IMR-90 (cell line): ENCODE data around the gene DNAH17. TPM values are rescaled to one million over a fixed set of nuclear protein-coding genes. Genes with fewer than 3 reads are reported as not detected.

Source experiments
- ATAC-seq: fragments of 200-7000 bp; cut with Tn5 transposase; 2 replicates; pipeline ENCODE4 v1.9.1; 2020; ENCODE audit warnings: low read depth, mild to moderate bottlenecking, moderate library complexity
- BruUV-seq: library from RNA; stranded (reverse); fragments of 400-500 nt; replicated peaks from 2 replicates; lab custom pipeline; 2021; lab: Mats Ljungman, UMichigan
- CTCF ChIA-PET: fragments of 300-600 bp; formaldehyde crosslinking; extraction: SDS; loops from one replicate; lab custom pipeline; 2021; ENCODE audit warnings: antibody characterized with exemption; lab: Yijun Ruan, JAX
- POLR2A ChIA-PET: fragments of 300-600 bp; sonication (Branson Sonifier 250); formaldehyde crosslinking; loops from one replicate; lab custom pipeline; 2022; ENCODE audit warnings: antibody characterized with exemption; ENCODE audit not compliant: unreplicated experiment; lab: Charles Lee
- DNase-seq: peaks from one replicate; pipeline ENCODE4 v3.0.0; 2013
- H2AFZ ChIP-seq: replicated peaks from 2 replicates; pipeline ENCODE3; 2013; ENCODE audit warnings: low read length, mild to moderate bottlenecking; ENCODE audit not compliant: poor library complexity
- H2AK5ac ChIP-seq: 2 replicates; pipeline ENCODE4 v1.6.1; 2013; ENCODE audit warnings: low read depth, low read length, inconsistent platforms
- H2AK9ac ChIP-seq: replicated peaks from 2 replicates; pipeline ENCODE3; 2013; ENCODE audit warnings: mild to moderate bottlenecking, low read depth, low read length, moderate library complexity; ENCODE audit not compliant: poor library complexity
- H2BK120ac ChIP-seq: 2 replicates; pipeline ENCODE4 v1.6.1; 2013; ENCODE audit warnings: low read depth, low read length, inconsistent platforms
- H2BK15ac ChIP-seq: 3 replicates; pipeline ENCODE4 v1.6.1; 2013; ENCODE audit warnings: low read depth, low read length, inconsistent platforms
- H2BK20ac ChIP-seq: 2 replicates; pipeline ENCODE4 v1.6.1; 2013; ENCODE audit warnings: low read depth, mild to moderate bottlenecking, inconsistent platforms, low read length, moderate library complexity
- H2BK5ac ChIP-seq: 2 replicates; pipeline ENCODE4 v1.6.1; 2013; ENCODE audit warnings: mild to moderate bottlenecking, low read depth, low read length, inconsistent platforms; ENCODE audit not compliant: poor library complexity, severe bottlenecking
- H3K14ac ChIP-seq: replicated peaks from 2 replicates; pipeline ENCODE4 v1.6.1; 2013; ENCODE audit warnings: low read depth, low read length, inconsistent platforms
- H3K18ac ChIP-seq: 2 replicates; pipeline ENCODE4 v1.6.1; 2013; ENCODE audit warnings: low read depth, low read length, control low read depth
- H3K23ac ChIP-seq: 2 replicates; pipeline ENCODE4 v1.6.1; 2013; ENCODE audit warnings: low read depth, low read length, inconsistent platforms
- H3K27ac ChIP-seq: 2 replicates; pipeline ENCODE4 v1.5.1; 2013; ENCODE audit warnings: mild to moderate bottlenecking, control low read depth, low read length; ENCODE audit not compliant: insufficient read depth
- H3K27me3 ChIP-seq: 2 replicates; pipeline ENCODE4 v1.6.1; 2013; ENCODE audit warnings: low read length; ENCODE audit not compliant: control insufficient read depth, insufficient read depth
- H3K36me3 ChIP-seq: 2 replicates; pipeline ENCODE4 v1.6.1; 2013; ENCODE audit warnings: low read length, mixed read lengths; ENCODE audit not compliant: control insufficient read depth, insufficient read depth
- H3K4ac ChIP-seq: 2 replicates; pipeline ENCODE4 v1.6.1; 2013; ENCODE audit warnings: low read depth, low read length, inconsistent platforms
- H3K4me1 ChIP-seq: 2 replicates; pipeline ENCODE4 v1.6.1; 2013; ENCODE audit warnings: low read length, mixed read lengths; ENCODE audit not compliant: control insufficient read depth, insufficient read depth
- H3K4me2 ChIP-seq: 2 replicates; pipeline ENCODE4 v1.6.1; 2013; ENCODE audit warnings: low read depth, mild to moderate bottlenecking, control low read depth, low read length, moderate library complexity
- H3K4me3 ChIP-seq: 2 replicates; pipeline ENCODE4 v1.5.1; 2013; ENCODE audit warnings: low read depth, mild to moderate bottlenecking, control low read depth, low read length, moderate library complexity; ENCODE audit not compliant: insufficient read depth
- H3K56ac ChIP-seq: 2 replicates; pipeline ENCODE4 v1.6.1; 2013; ENCODE audit warnings: low read length, inconsistent platforms; ENCODE audit not compliant: insufficient read depth; ENCODE audit errors: extremely low read depth
- H3K79me1 ChIP-seq, 2 experiments: 2 replicates each; pipeline ENCODE4 v1.6.1; 2013; ENCODE audit warnings: low read length in 2 of 2, inconsistent platforms in 1 of 2, low read depth in 1 of 2
- H3K9ac ChIP-seq: 2 replicates; pipeline ENCODE4 v1.6.1; 2013; ENCODE audit warnings: low read depth, low read length, control low read depth
- H3K9me1 ChIP-seq: 2 replicates; pipeline ENCODE4 v1.6.1; 2013; ENCODE audit warnings: low read length, inconsistent platforms; ENCODE audit not compliant: insufficient read depth
- H3K9me3 ChIP-seq: 2 replicates; pipeline ENCODE4 v1.6.1; 2013; ENCODE audit warnings: low read length; ENCODE audit not compliant: control insufficient read depth, insufficient read depth
- H4K20me1 ChIP-seq: 2 replicates; pipeline ENCODE4 v1.6.1; 2013; ENCODE audit warnings: low read length, inconsistent platforms; ENCODE audit not compliant: insufficient read depth
- H4K5ac ChIP-seq: 2 replicates; pipeline ENCODE4 v1.6.1; 2013; ENCODE audit warnings: mild to moderate bottlenecking, low read depth, low read length, control low read depth
- H4K8ac ChIP-seq, 2 experiments: 2 replicates each; pipeline ENCODE4 v1.6.1; 2013; ENCODE audit warnings: low read depth in 2 of 2, low read length in 2 of 2, control low read depth in 1 of 2, inconsistent platforms in 1 of 2
- H4K91ac ChIP-seq: 2 replicates; pipeline ENCODE4 v1.6.1; 2013; ENCODE audit warnings: low read depth, low read length, inconsistent platforms; ENCODE audit not compliant: insufficient read depth
- BHLHE40 ChIP-seq: fragments of 150-350 bp; IDR thresholded peaks from 2 replicates; pipeline ENCODE4 v1.6.1; 2016; ENCODE audit warnings: mild to moderate bottlenecking, low read depth, low read length
- CEBPB ChIP-seq: IDR thresholded peaks from 2 replicates; pipeline ENCODE4 v1.6.1; 2012; ENCODE audit warnings: low read depth, low read length, improper control_type of control experiment
- CHD1 ChIP-seq: IDR thresholded peaks from 2 replicates; pipeline ENCODE4 v1.6.1; 2012; ENCODE audit warnings: low read depth, low read length, improper control_type of control experiment
- FOS ChIP-seq: fragments of 150-350 bp; IDR thresholded peaks from 2 replicates; pipeline ENCODE4 v1.6.1; 2016; ENCODE audit warnings: low read depth, low read length
- MAFK ChIP-seq: IDR thresholded peaks from 2 replicates; pipeline ENCODE4 v1.6.1; 2012; ENCODE audit warnings: low read depth, low read length, improper control_type of control experiment
- MAZ ChIP-seq: IDR thresholded peaks from 2 replicates; pipeline ENCODE4 v1.6.1; 2012; ENCODE audit warnings: low read depth, mild to moderate bottlenecking, low read length, improper control_type of control experiment, moderate library complexity, borderline replicate concordance
- MXI1 ChIP-seq: IDR thresholded peaks from 2 replicates; pipeline ENCODE4 v1.6.1; 2012; ENCODE audit warnings: low read depth, mild to moderate bottlenecking, low read length, moderate library complexity, borderline replicate concordance
- NFE2L2 ChIP-seq: fragments of 150-350 bp; IDR thresholded peaks from 2 replicates; pipeline ENCODE4 v1.6.1; 2016; ENCODE audit warnings: low read depth, mild to moderate bottlenecking, low read length
- POLR2A ChIP-seq: IDR thresholded peaks from 2 replicates; pipeline ENCODE4 v1.6.1; 2012; ENCODE audit warnings: mild to moderate bottlenecking, low read depth, low read length
- RAD21 ChIP-seq: IDR thresholded peaks from 2 replicates; pipeline ENCODE4 v1.6.1; 2012; ENCODE audit warnings: low read length, improper control_type of control experiment
- RCOR1 ChIP-seq: IDR thresholded peaks from 2 replicates; pipeline ENCODE4 v1.6.1; 2012; ENCODE audit warnings: mild to moderate bottlenecking, low read length, improper control_type of control experiment; ENCODE audit not compliant: insufficient replicate concordance
- RFX5 ChIP-seq: IDR thresholded peaks from 2 replicates; pipeline ENCODE4 v1.8.0; 2012; ENCODE audit warnings: low read depth, mild to moderate bottlenecking, low read length, moderate library complexity
- SMC3 ChIP-seq: fragments of 150-350 bp; IDR thresholded peaks from 2 replicates; pipeline ENCODE4 v1.6.1; 2016; ENCODE audit warnings: low read depth, mild to moderate bottlenecking, antibody characterized with exemption, low read length, moderate library complexity
- WGBS, 2 experiments: methylation state at CpG; one replicate each; pipeline versions ENCODE4 v1.1.5 to v1.1.7; 2013; ENCODE audit warnings: missing lambda C conversion rate in 2 of 2; ENCODE audit not compliant: insufficient read length in 1 of 2; ENCODE audit errors: extremely low coverage in 2 of 2; 5-methylcytosine and 5-hydroxymethylcytosine counted together
- dilution Hi-C: fragments of 300-500 bp; cut with HindIII; formaldehyde crosslinking; loops from one replicate; pipeline ENCODE4 v1.14.3; 2018; ENCODE audit warnings: low sequenced_read_pairs; ENCODE audit not compliant: unreplicated experiment
- in situ Hi-C: fragments of 300-500 bp; cut with MboI; formaldehyde crosslinking; loops from 3 replicates; pipeline ENCODE4 v1.14.3; 2019; ENCODE audit warnings: low sequenced_read_pairs, inconsistent platforms, mixed read lengths
- intact Hi-C: fragments of 100-400 bp; cut with micrococcal nuclease; formaldehyde crosslinking; loops from 2 replicates; pipeline ENCODE4 v1.10.0; 2022
- polyA plus RNA-seq, 3 experiments: library from polyadenylated mRNA; depleted of rRNA; stranded (reverse); fragments of >200 nt; gene quantifications; 2 replicates each; pipeline ENCODE4 v1.2.3, GENCODE V29; 2012; ENCODE audit warnings: low replicate concordance in 1 of 3
- total RNA-seq: library from RNA; depleted of rRNA; stranded (reverse); fragments of >200 nt; gene quantifications from 2 replicates; pipeline ENCODE4 v1.2.3, GENCODE V29; 2012
- TF ChIP-seq, protein P1 (sequence below): conservative IDR thresholded peaks from 2 replicates; pipeline ENCODE4 v1.5.1; 2012; ENCODE audit warnings: mild to moderate bottlenecking, low read depth, low read length, improper control_type of control experiment
- TF ChIP-seq, protein P2 (sequence below): fragments of 150-350 bp; IDR thresholded peaks from 2 replicates; pipeline ENCODE4 v1.6.1; 2017; ENCODE audit warnings: mild to moderate bottlenecking, antibody characterized with exemption, low read length, low read depth

DNAH17 gene
- total and polyA plus RNA-seq, 2 of the 4 experiments (the other 2 are of a cell fraction): not detected

DNA sequence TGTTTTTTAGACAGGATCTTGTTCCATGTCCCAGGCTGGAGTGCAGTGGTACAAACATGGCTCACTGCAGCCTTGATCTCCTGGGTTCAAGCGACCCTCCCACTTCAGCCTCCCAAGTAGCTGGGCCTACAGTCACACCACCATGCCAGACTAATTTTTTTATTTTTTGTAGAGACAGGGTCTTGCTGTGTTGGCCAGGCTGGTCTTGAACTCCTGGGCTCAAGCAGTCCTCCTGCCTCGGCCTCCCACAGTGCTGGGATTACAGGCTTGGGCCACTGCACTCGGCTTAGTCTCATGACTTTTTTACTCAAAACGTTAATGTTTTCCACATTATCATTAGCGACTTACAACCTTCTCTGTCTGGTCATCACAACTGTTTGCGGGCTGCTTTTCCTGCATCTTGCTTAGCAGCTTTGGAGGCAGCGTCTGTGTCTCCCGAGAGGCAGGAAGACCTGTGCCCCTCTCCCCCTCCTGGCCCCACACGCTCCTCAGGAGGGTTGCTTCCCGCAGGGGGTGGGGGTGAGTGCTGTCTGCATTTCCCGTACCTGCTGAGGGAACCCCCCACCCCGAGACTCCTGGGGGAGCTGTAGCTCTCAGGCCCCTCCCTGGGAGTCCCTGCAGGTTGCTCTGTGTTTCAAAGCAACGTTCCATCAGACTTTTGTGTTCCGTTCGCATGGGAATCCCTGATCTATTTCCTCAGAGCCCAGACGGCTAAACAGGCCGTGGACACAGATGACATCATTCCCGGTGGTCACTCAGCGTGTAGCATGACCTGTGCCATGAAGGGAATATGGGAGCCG lies 146.1 kb downstream of the DNAH17 start (continued):
- TF ChIP-seq CEBPB: no peak

DNA sequence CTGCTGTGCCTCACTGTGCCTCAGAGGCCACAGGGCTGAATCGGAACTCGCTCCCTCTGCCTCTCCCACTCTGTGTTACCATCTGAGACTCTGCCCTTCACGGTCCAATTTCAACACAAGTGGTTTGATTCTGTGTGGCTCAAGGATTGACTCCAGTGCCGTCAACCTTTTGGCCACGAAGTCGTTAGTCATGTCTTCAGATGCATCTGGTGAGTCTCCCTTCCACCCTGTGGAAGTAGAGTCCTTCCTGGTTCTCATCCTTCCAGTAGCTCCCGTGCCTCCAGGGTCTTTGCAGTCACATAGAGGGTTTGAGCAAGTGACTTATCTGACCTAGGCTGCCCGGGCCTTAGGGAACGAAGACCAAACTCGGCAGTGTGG lies 147.6 kb downstream of the DNAH17 start:
- peaks cover 0 to 13% of the 10 kb centered on the region in 2 experiments; a peak in 1 of 4 replicates for H3K79me1 ChIP-seq
- H3K4me3 ChIP-seq: no peak overlapping the region
- no peak overlapping the region for H4K8ac ChIP-seq
- no peak overlapping the region for H2BK5ac ChIP-seq
- in situ Hi-C loops: loop anchor here (10.0 kb wide), 2 partner anchors 135 to 315 kb away; no protein-coding TSS in a partner anchor
- H4K5ac ChIP-seq: no peak overlapping the region
- H3K9ac ChIP-seq: no peak overlapping the region
- H3K27me3 ChIP-seq: no peaks in the 10 kb centered on the region
- H4K91ac ChIP-seq: no peak overlapping the region
- H2BK15ac ChIP-seq: no peak overlapping the region
- H3K4me1 ChIP-seq: peaks cover 14% of the 10 kb centered on the region; the same call in 1 of the 2 replicates
- no peaks in the 10 kb centered on the region for H4K20me1 ChIP-seq
- dilution Hi-C loops: no loop called here
- ATAC-seq (no peak), DNase-seq (no peak)
- no peak overlapping the region for H3K27ac ChIP-seq
- H3K4ac ChIP-seq: no peak overlapping the region
- H2AFZ ChIP-seq: no peak overlapping the region
- no peak overlapping the region for H3K14ac ChIP-seq
- no peak overlapping the region for H2AK9ac ChIP-seq
- H3K4me2 ChIP-seq: no peak overlapping the region
- H3K23ac ChIP-seq: no peak overlapping the region
- H2BK120ac ChIP-seq: no peak overlapping the region
- 69% methylated on average over 8 of the region's 10 CpGs; no CpG with 5 or more reads in 1 of the 2 experiments for WGBS, 2 experiments
- peaks cover 3% of the 10 kb centered on the region; the same call in 1 of the 2 replicates for H3K9me1 ChIP-seq
- no peak overlapping the region for H3K18ac ChIP-seq
- peaks cover 36% of the 10 kb centered on the region for H3K36me3 ChIP-seq
- H2BK20ac ChIP-seq: no peak overlapping the region
- intact Hi-C loops: no loop called here
- ChIA-PET CTCF (no interaction called here), POLR2A (no interaction called here)
- BruUV-seq: no TSS peak
- no peak overlapping the region for H3K56ac ChIP-seq
- H2AK5ac ChIP-seq: peak overlapping the region; percentile 9; the same call in 1 of the 2 replicates
- no peaks in the 10 kb centered on the region for H3K9me3 ChIP-seq
- TF ChIP-seq FOS (no peak), CEBPB (no peak), RCOR1 (no peak), MAZ (no peak), RAD21 (no peak), NFE2L2 (no peak), MAFK (no peak), SMC3 (no peak), RFX5 (no peak), MXI1 (no peak), POLR2A (no peak), BHLHE40 (no peak), CHD1 (no peak)
- TF ChIP-seq, protein P1, sequence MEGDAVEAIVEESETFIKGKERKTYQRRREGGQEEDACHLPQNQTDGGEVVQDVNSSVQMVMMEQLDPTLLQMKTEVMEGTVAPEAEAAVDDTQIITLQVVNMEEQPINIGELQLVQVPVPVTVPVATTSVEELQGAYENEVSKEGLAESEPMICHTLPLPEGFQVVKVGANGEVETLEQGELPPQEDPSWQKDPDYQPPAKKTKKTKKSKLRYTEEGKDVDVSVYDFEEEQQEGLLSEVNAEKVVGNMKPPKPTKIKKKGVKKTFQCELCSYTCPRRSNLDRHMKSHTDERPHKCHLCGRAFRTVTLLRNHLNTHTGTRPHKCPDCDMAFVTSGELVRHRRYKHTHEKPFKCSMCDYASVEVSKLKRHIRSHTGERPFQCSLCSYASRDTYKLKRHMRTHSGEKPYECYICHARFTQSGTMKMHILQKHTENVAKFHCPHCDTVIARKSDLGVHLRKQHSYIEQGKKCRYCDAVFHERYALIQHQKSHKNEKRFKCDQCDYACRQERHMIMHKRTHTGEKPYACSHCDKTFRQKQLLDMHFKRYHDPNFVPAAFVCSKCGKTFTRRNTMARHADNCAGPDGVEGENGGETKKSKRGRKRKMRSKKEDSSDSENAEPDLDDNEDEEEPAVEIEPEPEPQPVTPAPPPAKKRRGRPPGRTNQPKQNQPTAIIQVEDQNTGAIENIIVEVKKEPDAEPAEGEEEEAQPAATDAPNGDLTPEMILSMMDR: no peak
- TF ChIP-seq, protein P2, sequence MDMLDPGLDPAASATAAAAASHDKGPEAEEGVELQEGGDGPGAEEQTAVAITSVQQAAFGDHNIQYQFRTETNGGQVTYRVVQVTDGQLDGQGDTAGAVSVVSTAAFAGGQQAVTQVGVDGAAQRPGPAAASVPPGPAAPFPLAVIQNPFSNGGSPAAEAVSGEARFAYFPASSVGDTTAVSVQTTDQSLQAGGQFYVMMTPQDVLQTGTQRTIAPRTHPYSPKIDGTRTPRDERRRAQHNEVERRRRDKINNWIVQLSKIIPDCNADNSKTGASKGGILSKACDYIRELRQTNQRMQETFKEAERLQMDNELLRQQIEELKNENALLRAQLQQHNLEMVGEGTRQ: no peak
